ENCODE results near the gene SPRR1A.

DNA sequence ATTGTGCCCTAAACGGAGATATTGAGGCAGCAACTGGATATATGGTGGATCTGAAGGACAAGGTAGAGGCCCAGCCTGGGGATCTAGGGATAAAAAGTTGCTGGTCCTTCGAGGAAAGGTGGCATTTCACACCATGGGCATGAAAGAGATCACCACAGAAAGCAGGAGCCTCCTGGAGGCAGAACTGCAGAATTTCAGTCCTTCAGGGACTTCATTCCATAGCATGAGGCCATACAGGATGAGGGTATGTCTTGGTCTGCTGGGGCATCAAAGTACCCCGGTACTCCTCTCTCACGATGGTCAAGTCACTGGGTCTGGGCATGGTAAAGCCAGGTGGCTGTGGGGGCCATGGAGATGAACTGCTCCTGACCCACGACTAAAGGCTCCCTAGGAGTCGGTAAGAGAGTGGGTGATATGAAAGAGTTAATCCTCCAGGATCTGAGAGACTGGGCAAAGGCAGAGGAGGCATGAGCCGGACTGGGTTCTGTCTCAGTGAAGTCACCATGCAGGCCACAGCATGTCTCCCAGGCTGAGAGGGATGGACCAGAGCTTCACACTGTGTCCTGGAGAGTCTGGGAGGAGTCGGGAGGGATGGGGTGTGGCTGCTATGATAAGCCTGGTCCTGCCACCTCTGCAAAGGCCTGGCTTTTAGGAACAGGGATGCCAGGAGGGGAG, 42.7 kb upstream of the SPRR1A start:
- no peak for TF ChIP-seq TCF7L2 (IDR thresholded peaks at IDR 0.05; ENCODE audit: low read depth, low read length)
- no peak for TF ChIP-seq MAFK (conservative IDR thresholded peaks at IDR 0.05 in 1 of 2, IDR thresholded peaks at IDR 0.05 in 1 of 2; ENCODE audit: low read length in 2 of 2)
- no peak for TF ChIP-seq ZBTB43 (CRISPR knock-in tag; conservative IDR thresholded peaks at IDR 0.05)
- no peak for TF ChIP-seq ZBTB34 (CRISPR knock-in tag; IDR thresholded peaks at IDR 0.05)
- TF ChIP-seq SRSF4 (IDR thresholded peaks at IDR 0.05; ENCODE audit: low read depth, low read length, poor library complexity, severe bottlenecking), result no peak
- no peak for TF ChIP-seq CEBPZ (IDR thresholded peaks at IDR 0.05; ENCODE audit: low read length)

Data from HepG2 (cell line).